Keratinocyte (primary cell): ENCODE results near the gene CES2.

Experiments used
- EZH2 ChIP-seq: IDR thresholded peaks from one replicate; pipeline ENCODE4 v1.6.1; 2012; ENCODE audit warnings: inconsistent platforms, mild to moderate bottlenecking, low read length, moderate library complexity
- TF ChIP-seq, protein P1 (sequence below), 3 experiments: IDR thresholded peaks in 1 of 3; conservative IDR thresholded peaks in 1 of 3; optimal IDR thresholded peaks in 1 of 3; 2 replicates in 2 of 3; 3 replicates in 1 of 3; pipeline versions ENCODE3 to v1.5.1; 2011; ENCODE audit warnings: low read length in 3 of 3, mild to moderate bottlenecking in 3 of 3, moderate library complexity in 2 of 3, control low read depth in 1 of 3, inconsistent platforms in 1 of 3; ENCODE audit not compliant: insufficient read depth in 2 of 3; ENCODE audit errors: extremely low read depth in 1 of 3

DNA sequence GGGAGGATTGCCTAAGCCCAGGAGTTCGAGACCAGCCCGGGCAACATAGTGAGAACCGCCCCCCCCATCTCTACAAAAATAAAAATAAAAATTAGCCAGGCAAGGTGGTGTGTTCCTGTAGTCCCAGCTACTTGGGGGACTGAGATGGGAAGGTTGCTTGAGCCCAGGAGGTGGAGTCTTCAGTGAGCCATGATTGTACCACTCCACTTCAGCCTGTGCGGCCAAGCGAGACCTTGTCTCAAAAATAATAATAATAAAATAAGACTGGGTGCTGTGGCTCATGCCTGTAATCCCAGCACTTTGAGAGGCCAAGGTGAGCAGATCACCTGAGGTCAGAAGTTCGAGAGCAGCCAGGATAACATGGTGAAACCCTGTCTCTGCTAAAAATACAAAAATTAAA lies 43.5 kb upstream of the CES2 start:
- TF ChIP-seq, protein P1, sequence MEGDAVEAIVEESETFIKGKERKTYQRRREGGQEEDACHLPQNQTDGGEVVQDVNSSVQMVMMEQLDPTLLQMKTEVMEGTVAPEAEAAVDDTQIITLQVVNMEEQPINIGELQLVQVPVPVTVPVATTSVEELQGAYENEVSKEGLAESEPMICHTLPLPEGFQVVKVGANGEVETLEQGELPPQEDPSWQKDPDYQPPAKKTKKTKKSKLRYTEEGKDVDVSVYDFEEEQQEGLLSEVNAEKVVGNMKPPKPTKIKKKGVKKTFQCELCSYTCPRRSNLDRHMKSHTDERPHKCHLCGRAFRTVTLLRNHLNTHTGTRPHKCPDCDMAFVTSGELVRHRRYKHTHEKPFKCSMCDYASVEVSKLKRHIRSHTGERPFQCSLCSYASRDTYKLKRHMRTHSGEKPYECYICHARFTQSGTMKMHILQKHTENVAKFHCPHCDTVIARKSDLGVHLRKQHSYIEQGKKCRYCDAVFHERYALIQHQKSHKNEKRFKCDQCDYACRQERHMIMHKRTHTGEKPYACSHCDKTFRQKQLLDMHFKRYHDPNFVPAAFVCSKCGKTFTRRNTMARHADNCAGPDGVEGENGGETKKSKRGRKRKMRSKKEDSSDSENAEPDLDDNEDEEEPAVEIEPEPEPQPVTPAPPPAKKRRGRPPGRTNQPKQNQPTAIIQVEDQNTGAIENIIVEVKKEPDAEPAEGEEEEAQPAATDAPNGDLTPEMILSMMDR (optimal IDR thresholded peaks at IDR 0.05 in 1 of 3, IDR thresholded peaks at IDR 0.05 in 1 of 3, conservative IDR thresholded peaks at IDR 0.05 in 1 of 3; ENCODE audit: extremely low read depth in 1 of 3, insufficient read depth in 2 of 3, low read length in 3 of 3): no peak
- TF ChIP-seq EZH2: no peak
